Measurements from ENCODE around the gene HELZ2. TPM values are rescaled to one million over a fixed set of nuclear protein-coding genes. Genes with fewer than 3 reads are reported as not detected.

The HELZ2 gene
- total RNA-seq, 4 donors from 2014 or later: 26.9 to 35.4 (median 28.6) TPM

DNA sequence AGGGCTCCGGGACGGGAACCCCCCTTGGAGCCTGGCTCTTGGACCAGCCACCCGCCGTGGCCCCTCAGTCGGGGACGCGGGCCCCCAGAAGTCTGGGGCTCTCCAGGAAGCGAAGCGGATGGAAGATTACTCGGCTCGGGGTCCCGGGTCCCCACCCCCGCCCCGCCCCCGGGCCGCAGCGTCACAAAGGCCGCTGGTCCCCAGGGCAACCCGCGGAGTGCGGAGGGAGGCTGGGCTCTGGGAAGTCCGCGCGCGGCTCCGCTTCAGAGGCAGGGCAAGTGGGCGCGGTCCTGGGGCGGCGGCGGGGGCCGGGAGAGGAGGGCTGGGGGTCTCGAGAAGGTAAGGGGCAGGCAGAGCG lies 20.1 kb downstream of the HELZ2 start, which contains the start of gene FNDC11:
TSS of gene FNDC11 (plus strand) at position 227 of the 358 bp plus-strand sequence. CDS start 1,505 bp downstream, outside the sequence.
- WGBS, 2 donors: 0 to 3% methylated on average over 3 to 18 of the region's 34 CpGs
- DNase-seq (ENCODE audit: low spot score in 2 of 2): no peak
- H3K4me3 ChIP-seq (ENCODE audit: low read depth, poor library complexity, severe bottlenecking): peak within 1 kb of the TSS; percentile 24
- TF ChIP-seq POLR2A (IDR thresholded peaks at IDR 0.05): no peak
- TF ChIP-seq, protein P1, sequence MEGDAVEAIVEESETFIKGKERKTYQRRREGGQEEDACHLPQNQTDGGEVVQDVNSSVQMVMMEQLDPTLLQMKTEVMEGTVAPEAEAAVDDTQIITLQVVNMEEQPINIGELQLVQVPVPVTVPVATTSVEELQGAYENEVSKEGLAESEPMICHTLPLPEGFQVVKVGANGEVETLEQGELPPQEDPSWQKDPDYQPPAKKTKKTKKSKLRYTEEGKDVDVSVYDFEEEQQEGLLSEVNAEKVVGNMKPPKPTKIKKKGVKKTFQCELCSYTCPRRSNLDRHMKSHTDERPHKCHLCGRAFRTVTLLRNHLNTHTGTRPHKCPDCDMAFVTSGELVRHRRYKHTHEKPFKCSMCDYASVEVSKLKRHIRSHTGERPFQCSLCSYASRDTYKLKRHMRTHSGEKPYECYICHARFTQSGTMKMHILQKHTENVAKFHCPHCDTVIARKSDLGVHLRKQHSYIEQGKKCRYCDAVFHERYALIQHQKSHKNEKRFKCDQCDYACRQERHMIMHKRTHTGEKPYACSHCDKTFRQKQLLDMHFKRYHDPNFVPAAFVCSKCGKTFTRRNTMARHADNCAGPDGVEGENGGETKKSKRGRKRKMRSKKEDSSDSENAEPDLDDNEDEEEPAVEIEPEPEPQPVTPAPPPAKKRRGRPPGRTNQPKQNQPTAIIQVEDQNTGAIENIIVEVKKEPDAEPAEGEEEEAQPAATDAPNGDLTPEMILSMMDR (IDR thresholded peaks at IDR 0.05): no peak
- intact Hi-C loops (cut with DNase I; ENCODE audit: low total_unique reads): no loop called here

DNA sequence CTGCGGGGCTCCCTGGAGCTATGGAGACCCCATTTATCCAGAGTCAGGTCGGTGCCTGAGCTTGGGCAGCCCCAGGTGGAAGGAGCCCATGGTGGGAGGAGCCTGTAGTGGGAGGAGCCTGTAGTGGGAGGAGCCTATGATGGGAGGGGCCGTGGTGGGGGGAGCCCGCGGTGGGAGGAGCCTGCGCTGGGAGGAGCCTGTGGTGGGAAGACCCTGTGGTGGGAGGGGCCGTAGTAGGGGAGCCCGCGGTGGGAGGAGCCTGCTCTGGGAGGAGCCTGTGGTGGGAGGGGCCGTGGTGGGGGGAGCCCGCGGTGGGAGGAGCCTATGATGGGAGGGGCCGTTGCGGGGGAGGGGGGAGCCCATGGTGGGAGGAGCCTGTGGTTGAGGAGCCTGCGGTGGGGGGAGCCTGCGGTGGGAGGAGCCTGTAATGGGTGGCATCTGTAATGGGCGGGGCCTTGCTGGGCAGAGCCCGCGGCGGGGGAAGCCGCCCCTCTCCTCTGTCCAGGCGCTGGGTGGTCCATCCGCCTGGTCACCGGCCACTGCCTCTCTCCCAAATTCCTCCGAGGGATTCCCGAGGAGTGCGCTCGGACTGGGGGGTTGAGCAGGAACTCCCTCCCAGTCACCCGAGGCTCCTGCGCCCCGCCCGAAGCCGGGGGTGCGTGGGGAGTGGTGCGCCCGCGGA lies 20.6 kb downstream of the HELZ2 start:
- intact Hi-C loops (cut with DNase I; ENCODE audit: low total_unique reads): no loop called here
- peak overlapping the region; percentile 24 for H3K4me3 ChIP-seq (ENCODE audit: low read depth, poor library complexity, severe bottlenecking)
- 2 to 4% methylated on average over 23 to 24 of the region's 37 CpGs for WGBS, 2 donors
- TF ChIP-seq, protein P1 (IDR thresholded peaks at IDR 0.05): no peak
- TF ChIP-seq POLR2A (IDR thresholded peaks at IDR 0.05): no peak
- peak; percentile 78 to 97 for DNase-seq (ENCODE audit: low spot score in 2 of 2)

DNA sequence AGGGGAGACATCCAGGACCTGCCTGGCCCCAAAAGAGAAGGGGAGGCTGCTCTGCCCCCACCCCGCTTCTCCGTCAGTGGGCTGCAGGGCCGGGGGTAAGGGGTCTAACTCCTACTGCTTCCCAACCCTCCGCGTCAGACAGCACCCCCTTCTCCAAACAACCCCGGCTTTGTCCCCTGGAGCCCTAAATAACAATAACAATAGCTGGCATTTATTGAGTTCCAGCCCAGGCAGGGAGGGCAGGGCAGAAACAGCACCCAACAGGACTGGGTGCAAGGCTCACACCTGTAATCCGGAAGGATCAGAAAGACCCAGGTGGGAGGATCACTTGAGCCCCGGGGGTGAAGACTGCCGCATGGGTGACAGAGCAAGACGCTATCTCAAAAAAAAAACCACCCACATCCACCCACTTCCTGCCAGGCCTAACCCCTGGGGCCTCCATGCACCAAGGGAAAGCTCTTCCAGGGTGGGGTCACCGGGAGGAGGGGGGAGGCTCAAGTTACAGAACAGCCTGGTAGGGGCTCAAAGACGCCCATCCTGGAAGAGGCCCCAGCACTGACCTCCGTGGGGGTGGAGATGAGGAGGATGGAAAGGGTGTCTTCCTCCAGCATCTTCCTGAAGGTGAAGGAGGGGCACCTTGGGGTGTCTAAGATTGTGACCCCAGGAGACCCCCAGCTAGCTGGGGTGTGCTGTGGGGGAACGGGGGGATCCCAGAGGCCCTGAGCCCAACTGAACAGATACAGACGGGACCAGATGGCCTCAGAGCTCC lies 21.4 kb downstream of the HELZ2 start:
- WGBS, 2 donors: 29 to 32% methylated on average over 15 of the region's 15 CpGs
- DNase-seq (ENCODE audit: low spot score in 2 of 2): no peak
- intact Hi-C loops (cut with DNase I; ENCODE audit: low total_unique reads): no loop called here
- TF ChIP-seq, protein P1 (IDR thresholded peaks at IDR 0.05): no peak
- TF ChIP-seq POLR2A (IDR thresholded peaks at IDR 0.05): no peak
- H3K4me3 ChIP-seq (ENCODE audit: low read depth, poor library complexity, severe bottlenecking): no peak overlapping the region

DNA sequence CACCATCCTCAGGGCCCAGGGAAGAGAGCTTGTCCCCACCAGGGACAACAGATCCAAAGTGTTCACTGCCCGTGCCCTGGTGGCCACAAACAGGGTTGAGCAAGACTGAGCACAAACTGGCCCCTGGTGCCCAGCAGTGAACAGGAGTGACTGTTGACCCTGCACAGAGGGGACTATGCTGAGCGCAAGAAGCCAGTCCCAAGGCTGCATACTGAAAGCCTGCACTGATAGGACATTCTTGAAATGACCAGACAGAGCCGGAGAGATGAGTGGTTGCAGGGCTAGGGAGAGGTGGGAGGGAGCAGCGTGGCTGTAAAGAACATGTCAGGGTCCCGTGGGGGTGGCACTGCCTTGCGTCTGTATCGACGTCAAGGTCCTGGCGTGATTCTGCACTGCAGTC lies 23.0 kb downstream of the HELZ2 start:
- H3K4me3 ChIP-seq (ENCODE audit: low read depth, poor library complexity, severe bottlenecking): no peak overlapping the region
- 52 to 64% methylated on average over 9 of the region's 9 CpGs for WGBS, 2 donors
- no peak for TF ChIP-seq POLR2A (IDR thresholded peaks at IDR 0.05)
- TF ChIP-seq, protein P1 (IDR thresholded peaks at IDR 0.05): no peak
- no peak for DNase-seq (ENCODE audit: low spot score in 2 of 2)
- intact Hi-C loops (cut with DNase I; ENCODE audit: low total_unique reads): no loop called here

DNA sequence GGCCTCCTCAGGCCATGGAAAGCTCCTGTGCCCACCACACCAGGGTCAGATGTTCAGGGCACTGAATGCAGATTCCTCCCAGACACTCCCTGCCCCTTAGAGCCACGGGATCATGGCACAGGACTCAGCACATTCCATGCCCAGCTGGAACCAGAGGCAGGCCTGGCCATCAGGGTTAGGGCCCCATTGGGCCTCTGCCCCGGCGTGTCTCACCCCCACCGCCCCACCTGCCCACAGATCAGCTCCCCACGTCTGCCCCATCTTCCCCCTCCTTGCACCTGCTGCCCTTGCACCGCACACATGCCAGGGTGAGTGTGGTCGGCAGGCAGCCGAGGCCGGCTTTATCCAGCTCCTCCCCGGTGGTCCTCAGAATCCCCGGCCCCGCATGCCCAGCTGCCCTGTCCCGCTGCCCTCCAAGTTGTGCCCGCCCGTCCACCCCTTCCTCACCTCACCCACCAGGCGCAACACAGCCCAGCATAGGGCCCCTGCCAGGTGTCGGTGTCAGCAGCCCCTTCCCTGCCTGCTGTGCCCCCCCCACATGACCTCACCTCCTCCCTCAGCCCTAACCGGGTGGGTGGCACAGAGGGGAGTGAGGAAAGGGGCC lies 24.3 kb downstream of the HELZ2 start:
- intact Hi-C loops (cut with DNase I; ENCODE audit: low total_unique reads): no loop called here
- no peak overlapping the region for H3K4me3 ChIP-seq (ENCODE audit: low read depth, poor library complexity, severe bottlenecking)
- no peak for DNase-seq (ENCODE audit: low spot score in 2 of 2)
- WGBS, 2 donors: 82 to 83% methylated on average over 15 to 18 of the region's 18 CpGs
- no peak for TF ChIP-seq POLR2A (IDR thresholded peaks at IDR 0.05)
- TF ChIP-seq, protein P1 (IDR thresholded peaks at IDR 0.05): no peak
